Astrocyte (in vitro differentiated cells and primary cell): Measurements from ENCODE around the gene ZCWPW1.

ENCODE experiments used
- CTCF ChIP-seq: IDR thresholded peaks from 2 replicates; pipeline ENCODE4 v1.5.1; 2011; ENCODE audit warnings: low read depth, mild to moderate bottlenecking, inconsistent platforms, low read length, moderate library complexity; ENCODE audit not compliant: insufficient read depth
- EZH2 ChIP-seq: IDR thresholded peaks from 2 replicates; pipeline ENCODE4 v1.6.1; 2012; ENCODE audit warnings: mild to moderate bottlenecking, low read length, inconsistent platforms; ENCODE audit not compliant: insufficient read depth

DNA sequence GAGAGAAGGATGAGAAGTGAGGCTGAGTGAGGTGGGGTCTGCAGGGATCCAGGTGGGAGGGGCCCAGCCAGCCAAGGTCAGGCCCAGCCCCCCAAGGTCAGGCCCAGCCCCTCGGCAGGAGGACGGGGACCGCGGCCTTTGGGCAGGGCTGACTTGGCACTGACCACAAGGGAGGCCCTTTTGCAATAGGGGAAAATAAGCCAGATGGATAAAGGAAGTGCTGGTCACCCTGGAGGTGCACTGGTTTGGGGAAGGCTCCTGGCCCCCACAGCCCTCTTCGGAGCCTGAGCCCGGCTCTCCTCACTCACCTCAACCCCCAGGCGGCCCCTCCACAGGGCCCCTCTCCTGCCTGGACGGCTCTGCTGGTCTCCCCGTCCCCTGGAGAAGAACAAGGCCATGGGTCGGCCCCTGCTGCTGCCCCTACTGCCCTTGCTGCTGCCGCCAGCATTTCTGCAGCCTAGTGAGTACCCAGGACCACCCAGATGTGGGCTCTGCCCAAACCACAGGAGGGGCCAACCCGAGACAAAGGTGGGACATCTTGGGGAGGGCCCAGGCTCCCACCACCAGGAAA lies 55.2 kb downstream of the ZCWPW1 start, which contains the start of gene PILRA:
- TF ChIP-seq CTCF (no peak), EZH2 (no peak)
